ENCODE data around the gene UBE2D2.

GRCh38 chr5:139634541-139634940 is 73.4 kb downstream of the UBE2D2 start:
- TF ChIP-seq CTCF (IDR thresholded peaks at IDR 0.05 in 4 of 5, conservative IDR thresholded peaks at IDR 0.05 in 1 of 5) (no peak), POLR2A (IDR thresholded peaks at IDR 0.05) (no peak)

Data from gastrocnemius medialis (tissue), 4 donors.